ENCODE data around the gene CST7.

GRCh38 chr20:24995741-24996448, 46.8 kb downstream of the CST7 start:
- no peak for TF ChIP-seq EZH2 (IDR thresholded peaks at IDR 0.05; ENCODE audit: low read length, unreplicated experiment)
- no peak for TF ChIP-seq CTCF (conservative IDR thresholded peaks at IDR 0.05; ENCODE audit: low read depth, low read length)
- no peak for TF ChIP-seq EZH2phosphoT487 (IDR thresholded peaks at IDR 0.05; ENCODE audit: borderline replicate concordance, low read length)
